HG03039 (cell line): Measurements from ENCODE around the gene RNF121.
A peak's percentile ranks its signal among the peaks of the same experiment; 100 is the strongest.

Experiments
- ATAC-seq: cut with Tn5 transposase; IDR thresholded peaks from one replicate; pipeline ENCODE4 v1.9.1; 2021; ENCODE audit warnings: mild to moderate bottlenecking, moderate library complexity; ENCODE audit not compliant: unreplicated experiment

Gene RNF121

DNA sequence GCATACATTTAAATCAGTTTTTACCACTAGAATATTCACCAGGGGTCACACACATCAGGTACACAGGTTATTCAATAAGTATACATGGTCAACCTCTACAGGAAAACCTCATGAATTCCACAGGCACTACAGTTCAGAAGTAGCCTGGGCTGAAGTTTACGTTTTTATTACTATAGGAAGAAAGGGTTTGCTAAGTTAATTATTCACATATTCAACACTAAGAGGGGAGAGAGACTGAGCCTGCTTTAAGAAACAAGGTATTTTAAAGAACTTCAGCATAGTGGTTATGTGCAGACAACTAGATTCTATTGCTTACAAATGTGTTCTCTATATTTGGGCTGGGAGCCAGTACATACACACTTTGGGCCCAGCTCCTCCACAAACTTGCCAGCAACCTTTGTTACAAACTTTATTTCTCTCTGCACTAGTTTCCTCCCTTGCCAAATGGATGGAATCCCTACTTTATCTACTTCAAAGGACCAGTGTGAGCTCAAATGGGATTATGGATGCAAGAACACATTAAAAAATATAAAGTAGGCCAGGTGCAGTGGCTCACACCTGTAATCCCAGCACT, 101.7 kb downstream of the RNF121 start:
- ATAC-seq: no peak

DNA sequence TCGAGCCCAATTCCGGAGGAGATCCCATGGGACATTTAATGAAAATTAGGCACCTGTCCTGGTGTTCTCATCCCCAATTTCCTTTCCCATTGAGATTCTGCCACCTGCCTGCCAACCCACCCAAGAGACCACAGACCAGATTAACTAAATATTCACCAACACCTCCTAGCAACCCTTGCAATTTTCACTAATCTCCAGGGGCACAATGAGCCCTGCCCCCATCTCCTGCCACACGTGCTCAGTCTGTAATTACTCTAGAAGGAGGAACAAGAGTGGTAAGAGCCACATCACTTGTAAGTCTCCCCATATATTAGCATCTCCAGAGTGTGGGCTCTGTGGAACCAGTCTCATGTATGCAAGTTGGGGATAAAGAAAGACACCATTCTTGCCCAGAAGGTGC, 107.8 kb downstream of the RNF121 start:
- no peak for ATAC-seq

DNA sequence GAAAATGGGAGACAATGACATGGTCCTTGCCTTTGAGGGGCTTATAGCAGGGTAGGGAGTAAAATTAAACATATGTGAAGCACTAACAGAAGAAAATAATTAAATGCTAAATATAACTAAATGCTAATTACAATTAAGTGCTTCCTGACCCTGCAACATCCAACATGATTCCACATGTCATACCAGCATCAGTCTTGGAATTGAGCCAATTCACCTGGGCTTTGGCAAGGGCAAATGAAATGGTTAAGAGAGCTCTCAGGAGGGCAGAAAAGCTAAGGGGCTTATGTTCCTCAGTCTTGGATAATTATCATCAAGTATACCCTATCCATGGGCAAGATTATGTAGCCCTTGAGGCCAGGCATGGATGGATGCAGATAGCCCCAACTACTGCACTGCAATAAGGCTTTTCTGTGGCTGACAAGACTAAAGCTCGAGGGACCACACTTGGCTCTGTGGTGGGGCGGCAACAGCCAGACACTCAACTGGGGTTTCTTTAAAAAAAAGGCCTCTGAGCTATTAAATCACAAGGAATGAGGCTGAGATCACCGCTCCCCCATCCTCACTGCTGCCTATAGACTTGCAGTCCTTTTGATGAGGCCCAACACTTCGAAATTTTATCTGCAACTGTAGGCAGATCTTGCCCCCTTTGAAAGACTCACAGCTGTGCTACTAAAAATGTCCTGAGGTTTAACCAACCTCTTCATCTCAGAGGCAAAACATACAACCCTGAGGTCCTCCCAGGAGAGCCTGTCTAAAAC, 108.9 kb downstream of the RNF121 start:
- no peak for ATAC-seq

DNA sequence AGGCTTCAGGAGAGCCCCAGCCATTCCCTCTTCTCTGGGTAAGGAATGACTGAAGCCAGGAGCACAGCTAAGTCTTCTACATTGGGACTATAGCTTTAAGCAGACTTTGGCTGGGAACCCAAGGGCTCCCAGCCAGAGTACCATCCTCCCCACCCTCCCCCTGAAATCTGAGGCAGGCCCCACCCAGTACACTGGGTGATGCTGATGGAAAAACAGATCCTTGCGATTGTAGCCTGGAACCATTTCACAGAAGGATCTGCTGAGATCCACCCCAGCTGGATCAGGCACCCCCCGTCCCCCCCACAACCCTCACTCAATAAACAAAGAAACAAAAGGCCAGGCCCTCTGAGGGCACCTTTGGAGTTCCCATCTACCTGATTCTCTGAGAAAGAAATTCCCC, 109.6 kb downstream of the RNF121 start:
- ATAC-seq: no peak

DNA sequence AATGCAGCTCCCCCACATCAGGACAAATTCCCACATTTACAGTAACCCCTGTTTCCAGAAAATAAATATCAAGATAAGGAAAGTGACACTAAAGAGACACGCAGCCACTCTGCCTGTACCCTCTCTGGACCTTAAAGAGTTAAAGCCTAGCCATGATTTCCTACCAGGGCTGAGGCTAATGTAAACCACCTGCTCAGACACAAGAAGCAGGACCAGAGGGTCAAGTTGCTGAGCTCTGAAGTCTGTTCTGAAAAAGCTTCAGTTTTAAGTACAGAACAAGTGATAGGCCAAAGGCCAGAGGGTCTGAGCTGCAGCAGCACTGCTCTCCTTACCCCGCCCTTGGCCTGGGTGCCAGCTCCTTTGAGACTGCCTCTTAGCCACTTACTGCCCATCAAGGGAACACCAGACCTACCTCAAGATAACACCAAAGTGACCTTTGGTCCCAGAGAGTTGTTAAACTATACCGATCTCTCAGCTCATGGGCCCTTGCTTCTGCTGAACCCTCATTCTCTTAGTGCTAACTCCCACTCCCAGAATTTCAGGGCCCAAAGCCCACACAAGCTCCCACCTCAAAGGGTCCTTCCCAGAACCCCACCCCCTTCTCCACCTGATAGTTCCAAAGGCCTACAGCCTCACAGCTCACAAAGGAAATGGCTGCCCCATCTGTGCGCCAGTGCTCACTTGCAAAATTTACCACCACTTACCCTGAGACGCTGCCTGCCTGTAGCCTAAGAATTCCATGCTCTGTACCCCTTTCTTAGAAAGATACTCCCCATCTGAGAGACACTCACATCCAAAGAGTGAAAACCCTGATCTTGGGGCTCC, 110.4 kb downstream of the RNF121 start:
- ATAC-seq: no peak

DNA sequence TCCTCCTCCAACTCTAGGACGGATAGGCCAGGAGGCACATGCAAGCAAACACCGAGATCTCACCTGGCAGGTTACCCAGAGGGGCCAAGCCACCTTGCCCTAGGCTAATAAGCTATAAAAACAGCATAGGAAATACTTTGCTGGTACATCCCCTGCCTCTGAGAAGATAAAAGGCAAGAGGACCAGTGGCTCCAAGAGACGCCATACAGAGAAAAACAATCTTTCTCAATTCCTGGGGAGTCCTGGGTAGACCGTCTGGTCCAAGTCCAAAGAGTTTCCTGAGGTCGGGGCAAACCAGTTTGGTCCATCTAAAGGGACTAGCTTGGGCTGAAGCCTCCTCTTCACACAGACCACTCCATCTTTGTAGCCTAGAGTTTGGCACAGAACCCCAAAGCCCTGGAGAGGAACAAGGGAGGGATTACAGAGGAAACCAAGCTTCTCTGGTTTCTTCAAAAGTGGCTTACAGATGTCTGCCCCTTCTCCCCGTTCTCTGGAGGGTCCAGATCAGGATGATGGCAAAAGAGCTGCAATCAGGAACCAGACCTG, 111.1 kb downstream of the RNF121 start:
- ATAC-seq: no peak

DNA sequence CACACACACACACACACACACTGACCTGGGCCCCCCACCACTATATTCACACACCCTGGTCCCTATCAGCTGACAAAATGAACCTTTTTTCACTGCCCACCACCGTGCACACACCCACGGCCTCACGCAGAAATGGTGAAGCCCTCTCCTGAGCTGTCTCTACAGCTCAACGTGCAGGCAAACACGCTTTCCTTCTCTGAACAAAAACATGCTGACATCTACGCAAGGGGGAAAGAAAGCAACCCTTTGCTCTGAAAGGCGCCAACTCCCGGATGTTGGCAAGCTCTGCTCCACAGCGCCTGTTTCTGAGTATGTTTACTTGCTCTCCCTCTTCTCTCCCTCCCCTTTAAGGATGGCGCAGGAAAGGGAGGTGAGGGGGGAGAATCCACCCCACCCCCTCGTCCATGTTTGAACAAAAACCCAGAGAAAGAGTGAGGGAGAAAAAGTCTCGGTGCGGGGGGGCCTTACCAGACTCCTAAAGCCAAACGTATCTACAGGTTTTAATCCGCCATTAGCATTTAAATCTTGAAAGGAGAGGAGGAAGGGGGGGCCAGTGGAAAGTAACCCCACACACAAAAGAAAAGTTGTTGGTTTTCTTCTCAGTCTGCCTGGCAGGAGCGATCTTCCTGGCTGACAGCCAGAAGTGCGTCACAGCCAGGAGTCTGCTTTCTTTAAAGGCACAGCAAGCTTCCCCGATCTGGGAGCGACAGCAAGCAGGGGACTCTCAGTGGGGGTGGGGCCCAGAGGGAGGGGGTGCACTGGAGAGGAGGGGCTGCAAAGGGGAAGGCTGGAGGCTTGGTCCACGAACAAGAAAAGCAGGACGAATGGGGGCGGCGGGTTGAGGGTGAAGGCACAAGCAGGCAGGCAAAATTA, 111.9 kb downstream of the RNF121 start:
- ATAC-seq: peak; percentile 41

DNA sequence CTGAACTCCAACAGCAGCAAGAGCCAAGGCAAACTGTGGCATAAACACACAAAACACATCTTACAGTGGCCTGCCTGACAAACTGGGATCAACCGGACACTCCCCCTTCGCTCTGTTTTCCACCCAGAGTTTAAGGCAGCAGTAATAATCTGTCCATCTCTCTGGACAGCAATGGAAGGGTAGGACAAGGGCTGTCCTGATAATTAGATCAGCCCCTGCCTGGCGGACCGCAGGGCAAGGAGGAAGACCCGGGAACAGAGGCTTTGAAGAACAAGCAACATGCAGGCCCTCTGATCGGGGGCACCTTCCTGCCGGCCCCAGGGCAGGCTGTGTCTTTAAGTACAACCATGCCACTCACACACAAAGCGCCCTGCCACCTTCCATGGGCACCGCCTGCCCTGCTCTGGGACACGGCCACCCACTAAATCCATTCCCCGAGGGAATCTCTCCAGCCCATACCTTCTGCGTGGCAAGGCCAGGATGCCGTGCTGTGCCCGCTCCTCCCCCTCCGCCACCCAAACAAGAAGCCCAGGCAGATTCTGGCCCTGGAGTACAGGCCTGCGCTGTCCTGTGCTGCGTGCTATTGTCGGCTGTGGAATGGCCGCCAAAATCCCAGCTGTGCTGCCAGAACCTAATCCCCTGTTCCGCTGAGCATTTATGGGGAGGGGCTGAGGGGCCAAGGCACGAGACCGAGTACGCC, 112.7 kb downstream of the RNF121 start:
- ATAC-seq: no peak

DNA sequence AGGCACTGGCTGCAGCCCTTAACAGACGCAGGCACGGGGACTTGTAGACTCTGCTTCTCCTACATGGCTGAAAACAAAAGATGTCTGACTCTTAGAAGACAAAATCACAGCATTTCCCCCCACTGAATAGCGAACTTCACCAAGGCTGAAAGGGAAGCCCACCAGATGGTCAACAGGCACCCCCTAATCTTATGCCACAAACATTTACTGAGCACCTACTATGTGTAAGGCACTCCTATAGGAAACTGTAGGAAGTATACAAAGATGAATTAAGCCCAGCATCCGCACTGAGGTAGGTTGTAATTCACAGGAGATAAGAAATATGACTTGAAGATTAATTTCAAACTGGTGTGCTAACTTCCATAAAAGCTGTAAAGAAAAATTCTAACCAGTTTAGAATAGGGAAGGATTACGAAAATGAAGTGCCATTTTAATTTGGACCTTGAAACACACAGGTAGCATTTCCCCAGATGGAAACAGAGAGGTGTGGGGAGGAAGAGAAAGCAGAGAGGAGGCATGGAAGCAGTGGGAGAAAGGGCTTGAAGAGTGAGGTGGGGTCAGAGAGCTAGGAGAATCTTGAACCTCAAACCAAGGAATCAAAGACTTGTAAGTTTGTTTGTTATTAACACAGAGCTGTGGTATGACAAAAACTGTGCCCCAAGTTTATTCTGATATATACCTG, 113.4 kb downstream of the RNF121 start:
- no peak for ATAC-seq

DNA sequence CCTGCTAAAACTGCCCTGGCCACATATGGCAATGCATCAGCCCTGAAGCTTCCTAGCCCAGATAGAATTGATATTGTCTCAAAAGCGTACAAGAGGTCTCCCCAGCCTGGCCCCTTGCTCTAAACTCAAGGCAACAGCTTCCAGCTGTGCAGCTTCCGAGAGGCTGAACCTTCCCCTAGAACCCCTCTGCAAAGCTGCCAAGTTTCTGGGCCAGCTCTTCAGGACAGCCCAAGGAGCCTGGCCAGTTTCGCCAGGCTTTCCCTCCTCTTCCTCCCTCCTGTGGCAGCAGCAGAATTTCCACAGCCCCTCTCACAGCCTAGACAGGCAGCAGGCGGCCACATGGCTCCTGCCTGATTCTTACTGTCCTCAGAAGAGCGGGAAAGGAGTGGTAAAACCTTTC, 117.0 kb downstream of the RNF121 start:
- ATAC-seq: no peak
